K562 treated with DMSO at 1 percent for 24 hours (cell line): ENCODE results near the gene STK32C. TPM values are rescaled to one million over a fixed set of nuclear protein-coding genes. Genes with fewer than 3 reads are reported as not detected.

Source experiments
- total RNA-seq: library from RNA; unstranded; fragments of 300-600 nt; gene quantifications from 2 replicates; pipeline ENCODE4 v1.2.3, GENCODE V29; 2022; ENCODE audit warnings: low read depth; ENCODE audit not compliant: insufficient read depth

Gene STK32C
- 23.5 and 25.5 TPM in 2 replicates for total RNA-seq

GRCh38 chr10:132307823-132308586, at the start of gene STK32C:
STK32C (minus strand) TSS chr10:132307950; CDS start chr10:132307833, 117 bp downstream.

GRCh38 chr10:132331601-132332432, 24.1 kb upstream of the STK32C start, which contains the start of gene LRRC27:
LRRC27 (plus strand) TSS chr10:132332193; CDS start chr10:132333525, 1,332 bp downstream.

GRCh38 chr10:132186488-132187429, 121.0 kb downstream of the STK32C start, which contains the start of gene DPYSL4:
DPYSL4 (plus strand) TSS chr10:132186948; CDS start chr10:132187064, 116 bp downstream.

Other genes with a start within 250 kb of the STK32C start
- 0.37 and 0.43 TPM in 2 replicates for gene JAKMIP3, start 242.0 kb downstream of the STK32C start, total RNA-seq
- 0.25 TPM in 2 replicates for gene DPYSL4, start 121.0 kb downstream of the STK32C start, total RNA-seq
- gene LRRC27, start 24.2 kb upstream of the STK32C start, total RNA-seq: 2.2 and 3.1 TPM in 2 replicates
- 10.0 and 12.5 TPM in 2 replicates for gene PWWP2B, start 89.2 kb upstream of the STK32C start, total RNA-seq
- gene INPP5A, start 229.8 kb upstream of the STK32C start, total RNA-seq: 7.0 and 9.0 TPM in 2 replicates